GM21526 (cell line): ENCODE measurements around the gene GAREM2.
"Not testable (repeated sequence)": the region's sequence is repeated elsewhere in the genome, so short reads cannot be mapped to it uniquely, and the experiment has no call there.

ENCODE experiments used
- ATAC-seq: cut with Tn5 transposase; IDR thresholded peaks from one replicate; pipeline ENCODE4 v1.9.1; 2021; ENCODE audit warnings: moderate library complexity; ENCODE audit not compliant: unreplicated experiment, low FRiP score

GAREM2 gene

DNA sequence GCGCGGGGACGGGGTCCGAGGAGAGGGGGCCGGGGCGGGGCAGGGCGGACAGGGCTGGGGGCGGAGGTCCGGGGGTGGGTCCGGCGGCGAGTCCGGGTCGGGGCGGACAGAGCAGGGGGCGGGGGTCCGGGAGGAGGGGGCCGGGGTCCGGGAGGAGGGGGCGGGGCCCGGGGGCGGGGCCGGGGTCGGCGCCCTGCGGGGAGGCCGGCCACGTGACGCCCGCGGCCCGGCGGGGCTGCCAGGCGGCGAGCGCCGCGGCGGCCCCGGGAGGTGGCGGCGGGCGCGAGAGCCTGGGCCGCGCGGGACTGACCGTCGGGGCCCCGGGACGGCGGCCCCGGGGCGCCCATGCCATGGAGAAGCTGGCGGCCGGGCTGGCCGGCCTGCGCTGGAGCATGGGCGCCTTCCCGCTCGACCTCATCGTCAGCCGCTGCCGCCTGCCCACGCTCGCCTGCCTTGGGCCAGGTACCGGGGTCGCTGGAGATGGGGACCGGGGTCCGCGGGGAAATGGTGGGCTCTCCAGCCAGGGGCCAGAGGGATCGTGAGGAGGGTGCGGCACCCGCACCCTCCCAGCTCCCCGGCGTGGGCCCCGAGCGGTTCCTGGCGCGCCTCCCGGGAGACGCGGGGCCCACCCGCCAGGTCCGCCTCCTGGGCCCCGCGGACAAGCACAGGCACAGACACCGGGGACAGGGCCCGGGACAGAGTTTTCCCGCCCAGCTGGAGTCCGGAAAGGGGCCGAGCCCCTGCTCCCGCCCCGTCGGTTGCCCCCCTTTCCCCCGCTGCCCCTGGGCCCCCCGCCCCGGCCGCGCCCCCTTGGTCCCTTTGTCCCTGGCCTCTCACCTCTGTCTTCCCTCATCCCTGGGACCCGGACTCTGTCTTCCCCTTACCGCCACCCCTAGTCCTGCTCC, at the start of gene GAREM2:
Gene GAREM2, plus strand, starts transcription at position 218 of the 905 bp plus-strand sequence. Its CDS starts 133 bp downstream, at position 351.
- no peak for ATAC-seq

DNA sequence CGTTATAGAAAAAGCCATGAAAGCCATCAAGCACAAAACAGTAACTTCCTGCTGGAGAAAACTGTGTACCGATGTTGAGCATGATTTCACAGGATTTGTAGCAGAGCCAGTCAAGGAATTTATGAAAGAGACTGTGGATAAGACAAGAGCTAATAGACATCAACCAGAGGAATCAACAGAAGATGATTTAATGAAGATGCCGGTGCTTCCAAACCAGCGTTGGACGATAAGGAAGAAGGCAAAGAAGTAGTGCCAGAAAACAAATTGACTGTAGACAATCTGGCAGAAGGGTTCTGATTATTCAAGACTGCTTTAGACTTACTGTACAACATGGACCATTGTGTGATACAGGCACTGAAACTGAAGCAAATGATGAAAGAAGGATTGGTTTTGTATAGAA, 49.5 kb upstream of the GAREM2 start:
- ATAC-seq = no peak

DNA sequence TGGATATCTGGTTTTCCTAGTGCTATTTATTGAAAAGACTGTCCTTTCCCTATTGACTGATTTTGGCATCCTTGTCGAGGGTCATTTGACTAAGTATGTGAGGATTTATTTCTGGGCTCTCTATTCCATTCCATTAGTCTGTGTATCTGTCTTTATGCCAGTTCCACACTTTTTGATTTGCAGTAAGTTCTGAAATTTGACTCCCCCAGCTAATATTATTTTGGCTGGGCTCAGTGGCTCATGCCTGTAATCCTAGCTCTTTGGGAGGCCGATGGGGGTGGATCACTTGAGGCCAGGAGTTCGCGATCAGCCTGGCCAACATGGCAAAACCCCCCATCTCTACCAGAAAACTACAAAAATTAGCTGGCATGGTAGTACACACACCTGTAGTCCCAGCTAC, 46.8 kb upstream of the GAREM2 start:
- ATAC-seq = no peak

DNA sequence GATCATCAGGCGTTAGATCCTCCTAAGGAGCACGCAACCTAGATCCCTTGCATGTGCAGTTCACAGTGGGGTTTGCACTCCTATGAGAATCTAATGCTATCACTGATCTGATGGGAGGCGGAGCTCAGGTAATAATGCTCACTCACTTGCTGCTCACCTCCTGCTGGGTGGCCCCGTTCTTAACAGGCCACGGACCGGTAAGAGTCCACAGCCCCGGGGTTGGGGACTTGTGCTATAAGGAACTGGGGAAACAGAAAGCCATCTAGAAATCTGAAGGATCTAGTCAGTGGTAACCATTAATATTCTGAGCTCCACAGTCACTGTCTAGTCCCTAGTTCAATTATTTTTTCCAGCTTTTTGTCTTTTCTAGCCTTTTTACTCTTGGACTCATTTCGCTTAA, 44.7 kb upstream of the GAREM2 start:
- ATAC-seq = no peak

DNA sequence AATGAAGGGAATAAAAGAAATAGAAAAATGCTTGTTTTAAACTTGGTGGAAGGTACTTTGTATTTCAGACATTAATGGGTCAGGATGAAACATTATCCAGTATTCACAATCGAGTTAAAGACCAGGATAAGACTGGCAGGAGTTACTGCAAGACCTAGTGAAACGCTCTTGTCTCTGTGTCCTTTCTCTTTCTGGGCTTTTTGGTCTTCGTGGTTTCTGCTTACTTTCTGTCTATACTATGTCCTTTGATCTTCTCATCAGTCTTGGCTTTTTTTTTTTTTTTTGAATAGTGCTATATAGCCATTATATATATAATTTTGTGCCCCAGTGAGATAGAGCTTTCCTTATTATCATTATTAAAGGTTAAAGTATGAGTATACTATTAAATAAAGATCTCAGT, 42.1 kb upstream of the GAREM2 start:
- ATAC-seq = no peak

DNA sequence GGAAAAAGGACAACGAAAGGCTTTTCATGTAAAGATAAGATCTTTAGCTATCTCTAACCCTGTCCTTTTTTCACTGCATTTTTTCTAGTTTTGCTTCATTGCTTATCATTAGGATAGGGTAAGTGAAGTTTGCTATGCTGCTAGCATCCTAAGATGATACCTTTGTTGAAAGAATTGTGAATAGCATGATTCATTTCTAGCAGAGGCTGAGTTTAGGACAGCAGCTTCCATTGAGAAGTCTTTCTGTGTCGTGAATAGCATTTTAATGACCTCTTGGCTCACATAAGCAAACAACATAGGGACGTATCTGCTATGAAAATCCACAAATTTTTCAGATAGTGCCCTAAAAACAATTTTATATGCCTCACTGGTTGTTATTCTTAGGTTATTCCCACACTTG, 36.4 kb upstream of the GAREM2 start:
- no peak for ATAC-seq

DNA sequence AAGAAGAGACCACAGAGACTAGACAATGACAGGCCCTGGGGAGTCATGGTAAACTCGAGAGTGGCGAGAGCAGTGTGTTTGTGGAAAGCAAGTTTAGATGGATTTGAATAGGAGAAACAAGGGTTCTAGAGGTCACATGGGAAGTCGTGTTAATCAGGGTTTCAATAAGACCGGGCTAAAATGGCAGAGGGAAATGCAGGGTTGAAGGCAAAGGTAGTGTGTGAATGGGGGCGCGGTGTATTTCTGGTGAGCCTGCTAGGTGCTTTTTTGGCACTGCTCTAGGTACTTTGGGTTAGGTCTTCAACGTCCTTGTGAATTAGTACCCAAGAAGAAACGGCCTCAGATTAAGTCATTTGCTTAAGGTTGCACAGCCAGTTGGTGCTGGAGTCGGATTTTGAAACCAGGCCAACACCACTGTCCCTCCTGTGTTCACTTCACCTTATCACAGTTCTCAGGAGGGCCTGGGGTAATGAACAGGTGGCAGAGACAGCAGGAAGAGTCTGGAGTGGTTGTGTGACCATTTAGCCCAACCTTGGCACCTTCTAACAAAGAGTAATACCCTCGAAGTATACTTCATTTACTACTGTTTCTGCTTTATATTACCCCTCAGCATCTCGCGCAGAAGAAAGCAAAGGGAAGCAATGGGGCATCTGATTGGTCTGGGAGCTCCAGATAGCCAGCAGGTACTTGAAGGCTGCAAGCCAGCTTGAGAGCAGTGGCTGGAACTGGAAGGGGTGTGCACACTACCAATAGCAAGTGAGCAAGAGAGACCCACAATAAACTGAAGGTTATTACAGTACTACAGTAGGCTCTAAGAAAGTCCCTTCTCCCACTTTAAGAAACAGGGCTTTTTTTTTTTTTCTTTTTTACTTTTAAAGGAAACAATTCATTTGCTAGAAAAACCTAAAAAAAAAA, 33.4 kb upstream of the GAREM2 start:
- no peak for ATAC-seq

DNA sequence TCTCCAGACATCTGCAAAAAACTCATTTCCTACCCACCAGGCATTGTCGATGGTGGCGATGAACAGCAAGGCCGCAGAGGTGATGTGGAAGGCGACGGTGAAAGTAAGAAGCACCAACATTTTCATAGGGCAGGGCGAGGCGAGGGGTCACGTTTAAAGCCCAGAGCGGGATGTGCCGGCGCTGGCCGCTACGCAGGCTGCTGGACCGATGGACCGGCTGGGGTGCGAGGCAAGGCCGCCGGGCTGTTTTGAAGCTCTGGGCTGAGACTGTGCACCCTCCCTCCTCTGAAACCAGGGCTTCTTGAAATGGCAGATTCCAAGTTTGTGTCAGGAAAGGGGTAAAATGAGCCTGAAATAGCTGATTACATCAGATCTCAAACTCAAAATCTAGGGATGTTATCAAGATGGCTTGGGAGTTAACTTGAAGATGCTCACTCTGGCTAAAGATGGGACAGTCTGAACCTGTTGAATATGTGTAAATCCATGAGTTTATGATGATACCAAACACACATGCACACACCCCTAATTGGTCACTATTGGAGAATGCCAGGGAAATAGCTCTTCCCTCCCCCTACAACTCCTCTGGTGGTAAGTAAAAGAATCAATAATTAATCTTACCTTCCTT, 31.6 kb upstream of the GAREM2 start:
- ATAC-seq = no peak

DNA sequence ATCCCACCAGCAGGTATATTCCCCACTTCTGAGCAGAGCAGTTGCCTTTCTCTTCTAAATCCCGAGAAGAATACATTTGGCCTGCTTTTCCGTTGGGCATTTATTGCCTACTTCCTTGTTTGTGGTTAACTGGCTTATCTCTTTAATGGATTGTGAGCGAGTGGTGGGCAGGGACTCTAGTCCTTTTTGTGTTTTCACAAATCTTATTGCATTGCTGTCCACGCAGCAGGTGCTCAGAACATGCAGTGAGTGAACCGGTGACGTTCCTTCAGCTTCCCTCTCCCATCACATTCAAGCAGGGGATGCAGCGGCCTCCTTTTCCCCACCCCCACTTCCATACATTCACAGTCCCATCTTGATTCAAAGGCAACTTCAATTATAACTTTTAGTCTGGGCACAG, 28.9 kb upstream of the GAREM2 start:
- no peak for ATAC-seq

DNA sequence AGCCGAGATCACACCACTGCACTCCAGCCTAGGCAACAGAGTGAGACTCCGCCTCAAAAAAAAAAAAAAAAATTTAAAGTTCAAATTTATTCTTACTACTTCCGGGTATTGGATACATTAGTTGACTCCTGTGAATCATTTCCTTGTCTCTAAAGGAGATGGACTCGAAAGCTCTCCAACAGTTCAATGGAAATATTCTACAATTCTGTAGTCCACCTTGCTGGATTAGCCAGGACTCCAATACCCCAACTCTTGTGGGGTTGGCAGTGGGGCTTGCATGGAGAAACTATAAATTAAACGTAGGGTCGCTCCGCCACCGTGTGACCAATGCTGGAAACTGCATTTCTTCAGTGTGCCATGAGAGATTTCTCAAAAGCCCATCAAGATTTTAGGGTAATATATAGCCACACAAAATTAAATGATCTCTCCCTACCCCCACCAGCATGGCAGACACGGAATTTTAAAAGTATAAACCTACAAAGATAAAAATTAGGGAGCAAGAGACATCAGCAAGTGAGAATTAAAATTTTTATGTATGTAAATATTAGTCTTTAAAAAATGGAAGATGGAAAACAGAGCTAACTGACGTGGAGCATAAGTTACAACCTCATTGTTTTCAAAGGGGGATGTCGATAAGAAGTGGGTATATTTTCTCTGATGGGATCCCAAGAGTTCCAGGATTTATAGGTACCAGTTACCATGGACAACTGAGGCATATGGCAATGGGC, 27.8 kb upstream of the GAREM2 start:
- ATAC-seq = no peak

DNA sequence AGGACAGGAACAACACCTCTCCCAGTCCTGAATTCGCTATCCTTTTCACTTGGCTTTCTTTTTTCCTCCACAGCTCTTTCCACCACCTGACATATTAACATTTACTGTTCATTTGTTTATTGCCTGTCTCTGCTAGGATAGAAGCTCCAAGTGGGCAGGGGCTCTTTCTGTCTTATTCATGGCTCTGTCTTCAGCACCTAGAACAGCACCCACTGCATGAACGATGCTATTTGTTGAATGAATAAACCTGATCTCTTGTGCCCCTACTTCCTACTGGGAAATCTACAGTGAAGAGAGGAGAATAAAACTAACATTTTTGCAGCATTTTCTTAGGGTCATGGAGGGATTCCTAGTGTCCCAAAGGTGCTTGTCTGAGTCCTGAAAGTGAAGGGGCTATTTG, 24.4 kb upstream of the GAREM2 start:
- no peak for ATAC-seq

DNA sequence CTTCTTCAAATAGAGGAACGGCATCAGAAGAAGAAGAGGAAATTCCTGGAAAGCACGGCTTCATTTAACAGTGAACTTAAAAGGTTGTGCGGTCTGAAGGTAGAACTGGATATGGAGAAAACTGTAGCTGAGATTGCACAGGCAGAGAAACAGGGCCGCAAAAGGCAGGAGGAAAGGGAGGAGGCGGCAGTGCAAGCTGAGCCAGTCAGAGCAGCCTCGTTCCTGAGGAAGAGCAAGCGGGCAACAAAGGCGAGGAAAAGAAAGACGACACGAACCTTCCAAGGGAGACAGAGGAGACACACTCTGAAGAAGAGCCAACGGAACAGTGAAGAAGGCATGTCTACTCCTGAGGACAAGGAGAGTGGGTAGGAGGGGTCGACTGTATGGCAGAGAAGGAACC, 22.6 kb upstream of the GAREM2 start:
- ATAC-seq = no peak

DNA sequence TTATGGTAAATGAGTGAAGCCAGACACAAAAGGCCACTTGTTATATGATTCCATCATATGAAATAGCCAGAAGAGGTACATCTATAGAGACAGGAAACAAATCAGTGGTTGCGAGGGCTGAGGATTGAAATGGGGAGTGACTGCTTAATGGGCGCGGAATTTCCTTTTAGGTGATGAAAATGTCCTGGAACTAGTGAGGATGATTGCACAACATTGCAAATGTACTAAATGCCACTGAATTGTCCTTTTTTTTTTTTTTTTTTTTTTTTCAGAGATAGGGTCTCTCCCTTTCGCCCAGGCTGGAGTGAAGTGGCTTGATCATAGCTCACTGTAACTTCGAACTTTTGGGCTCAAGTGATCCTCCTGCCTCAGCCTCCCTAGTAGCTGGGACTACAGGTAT, 15.3 kb upstream of the GAREM2 start:
- ATAC-seq = no peak

DNA sequence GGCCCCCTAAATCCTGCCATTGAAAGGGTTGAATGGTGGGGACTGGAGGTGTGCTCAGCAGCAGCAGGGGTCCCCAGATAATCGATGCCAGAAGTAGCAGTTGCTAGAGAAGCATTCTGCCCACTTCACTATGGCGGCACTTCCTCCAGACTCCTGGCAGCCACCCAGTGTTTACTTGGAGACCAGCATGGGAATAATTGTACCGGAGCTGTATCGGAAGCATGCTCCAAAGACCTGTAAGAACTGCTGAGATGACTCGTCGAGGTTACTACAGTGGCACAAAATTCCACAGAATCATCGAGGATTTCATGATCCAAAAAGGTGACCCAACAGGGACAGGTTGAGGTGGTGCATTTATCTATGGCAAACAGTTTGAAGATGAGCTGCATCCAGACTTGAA, 11.0 kb upstream of the GAREM2 start:
- ATAC-seq = no peak

DNA sequence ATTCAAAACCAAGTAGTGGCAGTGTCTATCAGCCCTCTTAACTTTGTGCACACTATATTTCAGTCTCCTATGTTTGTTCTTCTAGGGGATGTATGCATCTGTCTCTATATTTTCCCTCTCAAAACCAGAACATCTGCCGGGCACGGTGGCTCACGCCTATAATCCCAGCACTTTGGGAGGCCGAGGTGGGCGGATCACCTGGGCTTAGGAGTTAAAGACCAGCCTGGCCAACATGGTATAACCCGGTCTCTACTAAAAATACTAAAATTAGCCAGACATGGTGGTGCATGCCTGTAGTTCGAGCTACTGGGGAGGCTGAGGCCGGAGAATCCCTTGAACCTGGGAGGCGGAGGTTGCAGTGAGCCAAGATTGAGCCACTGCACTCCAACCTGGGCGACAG, 9.9 kb upstream of the GAREM2 start:
- no peak for ATAC-seq

DNA sequence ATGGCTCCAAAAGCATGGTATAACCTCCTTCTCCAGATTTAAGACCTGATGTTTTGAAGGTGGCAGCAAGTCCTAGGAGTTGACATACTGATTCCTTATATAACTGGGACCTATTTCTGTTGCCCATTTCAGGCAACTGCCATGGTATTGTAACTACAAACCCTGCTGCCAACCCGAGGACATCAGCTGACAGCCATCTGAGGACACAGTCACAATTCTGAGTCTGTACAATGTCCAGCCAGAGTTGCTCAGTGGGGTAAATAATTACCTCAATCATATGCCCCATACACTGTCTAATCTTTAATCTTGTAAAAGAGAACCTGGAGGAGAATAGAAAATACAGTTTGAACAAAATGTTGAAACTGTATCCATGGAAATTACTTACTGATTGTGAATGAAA, 8.7 kb upstream of the GAREM2 start:
- ATAC-seq = no peak

DNA sequence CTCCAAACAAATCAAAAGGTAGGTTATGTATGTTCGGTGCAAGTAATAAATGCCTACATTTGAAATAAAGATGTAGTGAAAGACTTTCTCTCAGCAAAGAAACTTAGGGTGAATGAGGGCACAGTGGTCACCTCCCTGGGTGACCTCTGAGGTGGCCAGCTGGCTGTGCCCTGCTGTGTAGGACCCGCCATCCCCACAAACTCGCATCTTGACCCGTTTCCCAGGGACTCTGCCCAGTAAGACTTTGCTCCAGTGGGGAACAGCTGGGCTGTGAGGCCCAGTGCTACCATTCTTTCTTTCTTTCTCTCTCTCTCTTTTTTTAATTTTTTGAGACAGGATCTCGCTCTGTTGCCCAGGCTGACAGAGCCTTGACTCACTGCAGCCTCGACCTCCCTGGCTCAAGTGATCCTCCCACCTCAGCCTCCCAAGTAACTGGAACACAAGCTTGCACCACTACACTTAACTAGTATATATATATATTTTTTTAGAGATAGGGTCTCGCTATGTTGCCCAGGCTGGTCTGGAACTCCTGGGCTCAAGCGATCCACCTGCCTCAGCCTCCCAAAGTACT, 8.2 kb upstream of the GAREM2 start:
- ATAC-seq = no peak

DNA sequence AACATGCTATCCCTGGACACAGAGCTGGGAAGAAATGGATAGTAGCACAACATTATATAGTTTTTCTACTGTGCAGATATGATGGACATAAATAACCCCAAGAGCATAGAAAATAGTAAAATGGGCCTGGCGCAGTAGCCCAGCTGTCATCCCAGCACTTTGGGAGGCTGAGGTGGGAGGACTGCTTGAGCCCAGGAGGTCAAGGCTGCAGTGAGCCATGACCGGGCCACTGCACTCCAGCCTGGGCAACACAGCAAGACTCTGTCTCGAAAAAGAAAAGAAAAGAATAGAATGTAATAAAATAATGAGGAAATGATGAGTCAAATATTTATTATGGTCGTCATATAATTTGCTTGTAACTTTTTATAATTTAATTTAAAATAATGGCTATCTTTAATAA, 7.5 kb upstream of the GAREM2 start:
- no peak for ATAC-seq

DNA sequence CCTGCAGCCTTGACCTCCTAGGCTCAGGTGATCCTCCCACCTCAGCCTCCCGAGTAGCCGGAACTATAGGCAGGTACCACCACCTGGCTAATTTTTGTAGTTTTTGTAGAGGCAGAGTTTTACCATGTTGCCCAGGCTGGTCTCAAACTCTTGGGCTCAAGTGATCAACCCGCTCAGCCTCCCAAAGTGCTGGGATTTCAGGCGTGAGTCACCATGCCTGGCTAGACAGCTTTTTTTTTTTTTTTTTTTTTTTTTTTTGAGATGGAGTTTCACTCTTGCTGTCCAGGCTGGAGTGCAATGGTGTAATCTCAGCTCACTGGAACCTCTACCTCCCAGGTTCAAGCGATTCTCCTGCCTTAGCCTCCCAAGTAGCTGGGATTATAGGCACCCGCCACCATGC, 6.3 kb upstream of the GAREM2 start:
- ATAC-seq = not testable (repeated sequence)

DNA sequence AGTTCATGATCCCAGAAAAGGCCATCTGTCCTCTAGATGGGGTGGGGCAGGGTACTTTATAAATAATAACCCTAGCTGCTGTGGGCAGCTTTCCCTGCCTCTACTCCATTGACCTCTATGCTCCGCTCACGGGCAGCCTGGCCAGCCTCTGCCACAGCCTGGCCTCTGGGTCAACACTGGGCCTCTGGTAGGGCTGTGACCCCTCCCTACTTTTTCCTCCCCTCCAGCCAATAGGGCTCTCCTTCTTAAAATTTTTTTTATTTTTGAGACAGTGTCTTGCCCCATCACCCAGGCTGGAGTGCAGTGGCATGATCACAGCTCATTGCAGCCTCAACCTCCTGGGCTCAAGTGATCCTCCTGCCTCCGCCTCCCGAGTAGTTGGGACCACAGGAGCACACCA, 4.1 kb upstream of the GAREM2 start:
- no peak for ATAC-seq
